H1 (cell line): ENCODE results near the gene RIBC2. TPM values are rescaled to one million over a fixed set of nuclear protein-coding genes. Genes with fewer than 3 reads are reported as not detected.

Experiments used
- BACH1 ChIP-seq: IDR thresholded peaks from 2 replicates; pipeline ENCODE4 v1.6.1; 2012; ENCODE audit warnings: low read length, improper control_type of control experiment
- GABPA ChIP-seq: IDR thresholded peaks from 2 replicates; pipeline ENCODE4 v1.6.1; 2011; ENCODE audit warnings: mild to moderate bottlenecking, low read length, moderate library complexity, borderline replicate concordance; ENCODE audit not compliant: insufficient read depth
- HDAC6 ChIP-seq: IDR thresholded peaks from one replicate; pipeline ENCODE4 v1.7.1; 2012; ENCODE audit warnings: low read depth, mild to moderate bottlenecking, inconsistent platforms, low read length, moderate library complexity
- SIN3A ChIP-seq, 2 experiments: IDR thresholded peaks in 1 of 2; conservative IDR thresholded peaks in 1 of 2; 2 replicates each; pipeline ENCODE4 v1.6.1; 2011 to 2012; ENCODE audit warnings: low read length in 2 of 2, improper control_type of control experiment in 1 of 2, low read depth in 1 of 2, mild to moderate bottlenecking in 1 of 2
- TAF1 ChIP-seq: IDR thresholded peaks from 2 replicates; pipeline ENCODE4 v1.6.1; 2011; ENCODE audit warnings: mild to moderate bottlenecking, low read depth, low read length
- TCF12 ChIP-seq: IDR thresholded peaks from 2 replicates; pipeline ENCODE4 v1.6.1; 2011; ENCODE audit warnings: low read depth, mild to moderate bottlenecking, low read length
- polyA plus RNA-seq, 7 experiments: library from polyadenylated mRNA; depleted of rRNA in 3 of 7; stranded (reverse) in 5 of 7; unstranded in 2 of 7; fragments of >200 nt in 5 of 7; fragments of 200-250 nt in 2 of 7; gene quantifications; 1 replicate in 5 of 7; 2 replicates in 1 of 7; 4 replicates in 1 of 7; pipeline versions ENCODE4 v1.2.1 to v1.2.3, GENCODE V29; 2011 to 2013; ENCODE audit warnings: missing spikeins in 2 of 7, mixed read lengths in 2 of 7
- total RNA-seq: library from RNA; stranded (reverse); fragmentation: NEBNext Ultra II Directional; extraction: Animal tissue kit (Norgen Biotek cat#: 25700); gene quantifications from 2 replicates; pipeline ENCODE4 v1.2.1, GENCODE V29; 2021
- TF ChIP-seq, protein P1 (sequence below): fragments of 300-600 bp; sonication (generic); IDR thresholded peaks from 2 replicates; pipeline ENCODE4 v1.7.1; 2012; ENCODE audit warnings: low read length, moderate library complexity, mild to moderate bottlenecking, inconsistent platforms; ENCODE audit not compliant: insufficient replicate concordance
- TF ChIP-seq, protein P2 (sequence below), 3 experiments: IDR thresholded peaks; 1 replicate in 2 of 3; 2 replicates in 1 of 3; pipeline versions ENCODE4 v1.5.1 to v1.6.1; 2011; ENCODE audit warnings: low read length in 3 of 3, mild to moderate bottlenecking in 3 of 3, inconsistent platforms in 2 of 3, low read depth in 1 of 3, moderate library complexity in 1 of 3; ENCODE audit not compliant: insufficient read depth in 1 of 3; ENCODE audit errors: control extremely low read depth in 1 of 3

Gene RIBC2
- total and polyA plus RNA-seq, 2 of the 8 experiments (the other 6 are each of a cell fraction or from before 2014, with no cell fraction given) = 0.79 to 2.1 TPM

DNA sequence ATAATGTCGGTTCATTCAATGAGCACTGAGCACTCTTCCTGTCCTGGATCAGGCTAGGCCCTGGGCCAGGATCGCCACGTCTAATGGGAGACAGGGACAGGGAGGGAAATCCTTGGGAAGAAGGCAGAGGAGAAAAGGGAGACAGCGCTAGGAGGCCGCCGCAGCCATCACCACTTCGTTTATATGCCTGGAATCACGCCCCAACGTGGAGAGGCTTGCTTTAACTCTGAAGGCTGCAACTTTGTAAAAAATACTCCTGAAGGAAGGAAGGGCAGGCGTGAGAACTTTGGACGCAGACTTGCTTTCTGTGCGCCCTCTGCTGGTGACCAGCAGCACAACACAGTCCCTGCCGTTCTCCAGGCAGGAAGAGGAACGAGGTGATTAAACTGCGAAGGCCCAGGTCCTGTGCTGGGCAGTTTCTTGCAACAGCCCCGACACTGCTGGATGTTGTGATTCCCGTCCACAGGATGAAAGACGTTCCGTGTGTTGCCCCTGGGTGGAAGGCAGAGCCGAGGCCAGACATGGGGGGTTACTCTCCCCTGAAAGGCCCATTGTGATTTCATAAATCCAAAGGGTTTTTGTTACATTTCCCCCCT lies 22.1 kb downstream of the RIBC2 start (continued):
- TF ChIP-seq, protein P1, sequence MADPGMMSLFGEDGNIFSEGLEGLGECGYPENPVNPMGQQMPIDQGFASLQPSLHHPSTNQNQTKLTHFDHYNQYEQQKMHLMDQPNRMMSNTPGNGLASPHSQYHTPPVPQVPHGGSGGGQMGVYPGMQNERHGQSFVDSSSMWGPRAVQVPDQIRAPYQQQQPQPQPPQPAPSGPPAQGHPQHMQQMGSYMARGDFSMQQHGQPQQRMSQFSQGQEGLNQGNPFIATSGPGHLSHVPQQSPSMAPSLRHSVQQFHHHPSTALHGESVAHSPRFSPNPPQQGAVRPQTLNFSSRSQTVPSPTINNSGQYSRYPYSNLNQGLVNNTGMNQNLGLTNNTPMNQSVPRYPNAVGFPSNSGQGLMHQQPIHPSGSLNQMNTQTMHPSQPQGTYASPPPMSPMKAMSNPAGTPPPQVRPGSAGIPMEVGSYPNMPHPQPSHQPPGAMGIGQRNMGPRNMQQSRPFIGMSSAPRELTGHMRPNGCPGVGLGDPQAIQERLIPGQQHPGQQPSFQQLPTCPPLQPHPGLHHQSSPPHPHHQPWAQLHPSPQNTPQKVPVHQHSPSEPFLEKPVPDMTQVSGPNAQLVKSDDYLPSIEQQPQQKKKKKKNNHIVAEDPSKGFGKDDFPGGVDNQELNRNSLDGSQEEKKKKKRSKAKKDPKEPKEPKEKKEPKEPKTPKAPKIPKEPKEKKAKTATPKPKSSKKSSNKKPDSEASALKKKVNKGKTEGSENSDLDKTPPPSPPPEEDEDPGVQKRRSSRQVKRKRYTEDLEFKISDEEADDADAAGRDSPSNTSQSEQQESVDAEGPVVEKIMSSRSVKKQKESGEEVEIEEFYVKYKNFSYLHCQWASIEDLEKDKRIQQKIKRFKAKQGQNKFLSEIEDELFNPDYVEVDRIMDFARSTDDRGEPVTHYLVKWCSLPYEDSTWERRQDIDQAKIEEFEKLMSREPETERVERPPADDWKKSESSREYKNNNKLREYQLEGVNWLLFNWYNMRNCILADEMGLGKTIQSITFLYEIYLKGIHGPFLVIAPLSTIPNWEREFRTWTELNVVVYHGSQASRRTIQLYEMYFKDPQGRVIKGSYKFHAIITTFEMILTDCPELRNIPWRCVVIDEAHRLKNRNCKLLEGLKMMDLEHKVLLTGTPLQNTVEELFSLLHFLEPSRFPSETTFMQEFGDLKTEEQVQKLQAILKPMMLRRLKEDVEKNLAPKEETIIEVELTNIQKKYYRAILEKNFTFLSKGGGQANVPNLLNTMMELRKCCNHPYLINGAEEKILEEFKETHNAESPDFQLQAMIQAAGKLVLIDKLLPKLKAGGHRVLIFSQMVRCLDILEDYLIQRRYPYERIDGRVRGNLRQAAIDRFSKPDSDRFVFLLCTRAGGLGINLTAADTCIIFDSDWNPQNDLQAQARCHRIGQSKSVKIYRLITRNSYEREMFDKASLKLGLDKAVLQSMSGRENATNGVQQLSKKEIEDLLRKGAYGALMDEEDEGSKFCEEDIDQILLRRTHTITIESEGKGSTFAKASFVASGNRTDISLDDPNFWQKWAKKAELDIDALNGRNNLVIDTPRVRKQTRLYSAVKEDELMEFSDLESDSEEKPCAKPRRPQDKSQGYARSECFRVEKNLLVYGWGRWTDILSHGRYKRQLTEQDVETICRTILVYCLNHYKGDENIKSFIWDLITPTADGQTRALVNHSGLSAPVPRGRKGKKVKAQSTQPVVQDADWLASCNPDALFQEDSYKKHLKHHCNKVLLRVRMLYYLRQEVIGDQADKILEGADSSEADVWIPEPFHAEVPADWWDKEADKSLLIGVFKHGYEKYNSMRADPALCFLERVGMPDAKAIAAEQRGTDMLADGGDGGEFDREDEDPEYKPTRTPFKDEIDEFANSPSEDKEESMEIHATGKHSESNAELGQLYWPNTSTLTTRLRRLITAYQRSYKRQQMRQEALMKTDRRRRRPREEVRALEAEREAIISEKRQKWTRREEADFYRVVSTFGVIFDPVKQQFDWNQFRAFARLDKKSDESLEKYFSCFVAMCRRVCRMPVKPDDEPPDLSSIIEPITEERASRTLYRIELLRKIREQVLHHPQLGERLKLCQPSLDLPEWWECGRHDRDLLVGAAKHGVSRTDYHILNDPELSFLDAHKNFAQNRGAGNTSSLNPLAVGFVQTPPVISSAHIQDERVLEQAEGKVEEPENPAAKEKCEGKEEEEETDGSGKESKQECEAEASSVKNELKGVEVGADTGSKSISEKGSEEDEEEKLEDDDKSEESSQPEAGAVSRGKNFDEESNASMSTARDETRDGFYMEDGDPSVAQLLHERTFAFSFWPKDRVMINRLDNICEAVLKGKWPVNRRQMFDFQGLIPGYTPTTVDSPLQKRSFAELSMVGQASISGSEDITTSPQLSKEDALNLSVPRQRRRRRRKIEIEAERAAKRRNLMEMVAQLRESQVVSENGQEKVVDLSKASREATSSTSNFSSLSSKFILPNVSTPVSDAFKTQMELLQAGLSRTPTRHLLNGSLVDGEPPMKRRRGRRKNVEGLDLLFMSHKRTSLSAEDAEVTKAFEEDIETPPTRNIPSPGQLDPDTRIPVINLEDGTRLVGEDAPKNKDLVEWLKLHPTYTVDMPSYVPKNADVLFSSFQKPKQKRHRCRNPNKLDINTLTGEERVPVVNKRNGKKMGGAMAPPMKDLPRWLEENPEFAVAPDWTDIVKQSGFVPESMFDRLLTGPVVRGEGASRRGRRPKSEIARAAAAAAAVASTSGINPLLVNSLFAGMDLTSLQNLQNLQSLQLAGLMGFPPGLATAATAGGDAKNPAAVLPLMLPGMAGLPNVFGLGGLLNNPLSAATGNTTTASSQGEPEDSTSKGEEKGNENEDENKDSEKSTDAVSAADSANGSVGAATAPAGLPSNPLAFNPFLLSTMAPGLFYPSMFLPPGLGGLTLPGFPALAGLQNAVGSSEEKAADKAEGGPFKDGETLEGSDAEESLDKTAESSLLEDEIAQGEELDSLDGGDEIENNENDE = no peak
- TF ChIP-seq BACH1 = no peak
- no peak for TF ChIP-seq HDAC6
- TF ChIP-seq TCF12 = no peak
- no peak for TF ChIP-seq TAF1
- TF ChIP-seq, protein P2, sequence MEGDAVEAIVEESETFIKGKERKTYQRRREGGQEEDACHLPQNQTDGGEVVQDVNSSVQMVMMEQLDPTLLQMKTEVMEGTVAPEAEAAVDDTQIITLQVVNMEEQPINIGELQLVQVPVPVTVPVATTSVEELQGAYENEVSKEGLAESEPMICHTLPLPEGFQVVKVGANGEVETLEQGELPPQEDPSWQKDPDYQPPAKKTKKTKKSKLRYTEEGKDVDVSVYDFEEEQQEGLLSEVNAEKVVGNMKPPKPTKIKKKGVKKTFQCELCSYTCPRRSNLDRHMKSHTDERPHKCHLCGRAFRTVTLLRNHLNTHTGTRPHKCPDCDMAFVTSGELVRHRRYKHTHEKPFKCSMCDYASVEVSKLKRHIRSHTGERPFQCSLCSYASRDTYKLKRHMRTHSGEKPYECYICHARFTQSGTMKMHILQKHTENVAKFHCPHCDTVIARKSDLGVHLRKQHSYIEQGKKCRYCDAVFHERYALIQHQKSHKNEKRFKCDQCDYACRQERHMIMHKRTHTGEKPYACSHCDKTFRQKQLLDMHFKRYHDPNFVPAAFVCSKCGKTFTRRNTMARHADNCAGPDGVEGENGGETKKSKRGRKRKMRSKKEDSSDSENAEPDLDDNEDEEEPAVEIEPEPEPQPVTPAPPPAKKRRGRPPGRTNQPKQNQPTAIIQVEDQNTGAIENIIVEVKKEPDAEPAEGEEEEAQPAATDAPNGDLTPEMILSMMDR (IDR thresholded peaks at IDR 0.05; ENCODE audit: control extremely low read depth in 1 of 3, insufficient read depth in 1 of 3, low read depth in 1 of 3, low read length in 3 of 3) = peak; percentile 90 to 98 (median 98)
- TF ChIP-seq SIN3A (conservative IDR thresholded peaks at IDR 0.05 in 1 of 2, IDR thresholded peaks at IDR 0.05 in 1 of 2; ENCODE audit: low read depth in 1 of 2, low read length in 2 of 2) = no peak
- peak; percentile 78; the same call in 1 of the 2 replicates for TF ChIP-seq GABPA
